Lower lobe of right lung (tissue), 2 donors: ENCODE measurements around the gene PEX5. TPM values are rescaled to one million over a fixed set of nuclear protein-coding genes. Genes with fewer than 3 reads are reported as not detected.

Experiments used
- ATAC-seq, 2 donors: fragments of 200-7000 bp; cut with Tn5 transposase; one replicate each; pipeline ENCODE4 v1.9.1; 2020 to 2022; ENCODE audit warnings: mild to moderate bottlenecking in 2 of 2, moderate library complexity in 2 of 2
- DNase-seq: peaks from one replicate; pipeline ENCODE4 v3.0.0-alpha.2; 2020
- H3K27ac ChIP-seq: fragments of 200-600 bp; one replicate; pipeline ENCODE4 v1.8.0; 2022
- H3K27me3 ChIP-seq: fragments of 200-600 bp; one replicate; pipeline ENCODE4 v1.8.0; 2022; ENCODE audit warnings: low read depth
- H3K36me3 ChIP-seq: fragments of 200-600 bp; one replicate; pipeline ENCODE4 v1.8.0; 2022; ENCODE audit warnings: mild to moderate bottlenecking
- H3K4me1 ChIP-seq: fragments of 200-600 bp; one replicate; pipeline ENCODE4 v1.8.0; 2022
- H3K4me3 ChIP-seq: fragments of 200-600 bp; one replicate; pipeline ENCODE4 v1.8.0; 2022; ENCODE audit warnings: mild to moderate bottlenecking
- H3K9me3 ChIP-seq: fragments of 200-600 bp; one replicate; pipeline ENCODE4 v1.8.0; 2022
- intact Hi-C: fragments of 100-400 bp; cut with DNase I; formaldehyde crosslinking; loops from one replicate; pipeline ENCODE4 v1.11.0; 2022
- total RNA-seq: library from RNA; stranded (reverse); fragmentation: NEBNext Ultra II Directional; extraction: Animal tissue kit (Norgen Biotek cat#: 25700); gene quantifications from one replicate; pipeline ENCODE4 v1.2.1, GENCODE V29; 2021
- TF ChIP-seq, protein P1 (sequence below): fragments of 200-600 bp; IDR thresholded peaks from one replicate; pipeline ENCODE4 v1.8.0; 2022; ENCODE audit warnings: antibody characterized with exemption, mild to moderate bottlenecking
- donor health status: DM: no; HTN: yes; CAD: no; lungs with severe emphysema.

PEX5 gene
- total RNA-seq, 1 donor from 2014 or later: 47.8 TPM

DNA sequence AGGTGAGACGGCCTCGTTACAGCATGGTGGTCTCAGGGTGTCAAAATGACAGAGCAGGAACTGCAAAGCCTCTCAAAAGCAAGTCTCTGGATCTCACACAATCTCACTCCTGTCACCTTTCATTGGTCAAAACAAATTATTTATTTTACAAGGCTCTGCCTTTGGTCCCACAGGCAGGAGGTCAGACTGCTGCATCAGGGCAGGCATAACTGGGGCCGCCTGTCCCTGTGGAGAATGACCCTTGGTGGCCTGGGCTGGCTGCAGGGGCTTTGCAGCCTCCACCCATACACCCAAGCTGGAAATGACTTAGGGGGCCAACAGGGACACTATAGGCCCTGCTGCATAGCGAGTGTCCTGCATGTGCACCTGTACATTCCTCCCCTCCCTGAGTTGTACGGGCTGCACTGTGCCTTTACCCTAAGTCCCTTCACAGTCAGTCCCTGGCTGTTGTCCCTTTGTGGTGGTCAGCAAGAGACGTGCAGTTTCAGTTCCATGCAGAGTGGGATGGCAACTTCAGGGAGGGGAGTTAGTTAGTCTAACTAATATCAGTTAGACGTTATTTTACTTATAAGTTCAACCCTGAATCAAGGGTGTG lies 28.1 kb downstream of the PEX5 start:
- Histone ChIP-seq H3K4me1 (no peaks in the 10 kb centered on the region), H3K27me3 (no peaks in the 10 kb centered on the region), H3K4me3 (no peak overlapping the region), H3K27ac (no peak overlapping the region), H3K9me3 (no peaks in the 10 kb centered on the region), H3K36me3 (no peaks in the 10 kb centered on the region)
- DNase-seq (no peak), ATAC-seq (peak in 1 of 2 donors; percentile 38)
- TF ChIP-seq, protein P1, sequence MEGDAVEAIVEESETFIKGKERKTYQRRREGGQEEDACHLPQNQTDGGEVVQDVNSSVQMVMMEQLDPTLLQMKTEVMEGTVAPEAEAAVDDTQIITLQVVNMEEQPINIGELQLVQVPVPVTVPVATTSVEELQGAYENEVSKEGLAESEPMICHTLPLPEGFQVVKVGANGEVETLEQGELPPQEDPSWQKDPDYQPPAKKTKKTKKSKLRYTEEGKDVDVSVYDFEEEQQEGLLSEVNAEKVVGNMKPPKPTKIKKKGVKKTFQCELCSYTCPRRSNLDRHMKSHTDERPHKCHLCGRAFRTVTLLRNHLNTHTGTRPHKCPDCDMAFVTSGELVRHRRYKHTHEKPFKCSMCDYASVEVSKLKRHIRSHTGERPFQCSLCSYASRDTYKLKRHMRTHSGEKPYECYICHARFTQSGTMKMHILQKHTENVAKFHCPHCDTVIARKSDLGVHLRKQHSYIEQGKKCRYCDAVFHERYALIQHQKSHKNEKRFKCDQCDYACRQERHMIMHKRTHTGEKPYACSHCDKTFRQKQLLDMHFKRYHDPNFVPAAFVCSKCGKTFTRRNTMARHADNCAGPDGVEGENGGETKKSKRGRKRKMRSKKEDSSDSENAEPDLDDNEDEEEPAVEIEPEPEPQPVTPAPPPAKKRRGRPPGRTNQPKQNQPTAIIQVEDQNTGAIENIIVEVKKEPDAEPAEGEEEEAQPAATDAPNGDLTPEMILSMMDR: no peak
- intact Hi-C loops: loop anchor here (5.0 to 10.0 kb wide), 2 partner anchors 245 to 427 kb away; no protein-coding TSS in a partner anchor

DNA sequence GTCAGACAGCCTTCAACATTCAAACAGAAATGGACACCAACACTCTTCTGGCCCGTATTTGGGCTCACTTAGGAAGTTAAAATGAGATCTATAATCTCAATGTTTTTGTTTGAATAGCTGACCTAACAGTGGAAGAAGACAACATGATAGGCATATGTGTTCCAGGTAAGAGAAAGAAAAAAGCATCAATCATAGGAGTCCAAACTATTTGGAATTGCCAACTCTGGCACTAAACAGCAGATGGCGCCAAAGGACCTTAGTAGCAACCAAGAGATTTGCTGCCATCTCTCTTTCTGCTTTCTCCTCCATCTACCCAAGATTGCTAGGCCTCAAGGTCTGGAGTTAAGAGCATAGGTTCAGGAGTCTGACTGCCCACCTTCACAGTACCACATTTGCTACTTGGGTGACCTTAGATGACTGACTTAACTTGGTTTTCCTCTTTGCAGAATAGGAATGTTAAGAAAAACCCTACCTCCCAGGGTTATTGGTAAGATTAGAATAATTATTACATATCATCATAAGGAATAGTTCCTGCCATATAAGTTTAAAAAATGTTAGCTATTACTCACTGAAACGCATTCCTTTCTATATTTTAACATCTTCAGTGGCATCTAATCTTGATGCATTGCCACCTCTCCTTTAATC lies 30.2 kb downstream of the PEX5 start:
- Histone ChIP-seq H3K4me1 (no peaks in the 10 kb centered on the region), H3K27ac (no peak overlapping the region), H3K9me3 (no peaks in the 10 kb centered on the region), H3K36me3 (no peaks in the 10 kb centered on the region), H3K4me3 (no peak overlapping the region), H3K27me3 (no peaks in the 10 kb centered on the region)
- TF ChIP-seq, protein P1: peak; percentile 86
- intact Hi-C loops: loop anchor here (5.0 to 10.0 kb wide), 2 partner anchors 243 to 425 kb away; no protein-coding TSS in a partner anchor
- DNase-seq: peak; percentile 57
- ATAC-seq: peak; percentile 69 to 72

DNA sequence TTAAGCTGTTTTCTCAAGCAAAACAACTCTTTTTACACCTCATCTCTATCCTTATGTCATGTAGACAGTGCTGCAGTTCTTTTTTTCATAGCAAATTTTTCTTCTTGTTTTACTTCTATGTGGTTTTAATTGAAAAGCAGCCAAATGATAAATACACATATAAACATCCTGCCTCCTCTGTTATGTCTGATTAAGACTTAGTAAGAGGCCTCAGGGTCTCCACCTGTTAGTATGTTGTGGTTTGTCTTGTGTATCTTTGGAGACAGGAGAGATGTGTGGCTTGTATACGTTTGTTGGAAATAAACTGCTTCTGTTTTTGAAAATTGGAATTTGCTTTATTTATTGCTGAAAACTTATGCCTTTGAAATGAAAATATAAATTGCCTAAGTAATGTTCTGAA lies 32.0 kb downstream of the PEX5 start:
- Histone ChIP-seq H3K27ac (no peak overlapping the region), H3K36me3 (no peaks in the 10 kb centered on the region), H3K4me3 (no peak overlapping the region), H3K27me3 (no peaks in the 10 kb centered on the region), H3K9me3 (no peaks in the 10 kb centered on the region), H3K4me1 (no peaks in the 10 kb centered on the region)
- no peak for ATAC-seq
- intact Hi-C loops: no loop called here
- TF ChIP-seq, protein P1: no peak
- DNase-seq: no peak

DNA sequence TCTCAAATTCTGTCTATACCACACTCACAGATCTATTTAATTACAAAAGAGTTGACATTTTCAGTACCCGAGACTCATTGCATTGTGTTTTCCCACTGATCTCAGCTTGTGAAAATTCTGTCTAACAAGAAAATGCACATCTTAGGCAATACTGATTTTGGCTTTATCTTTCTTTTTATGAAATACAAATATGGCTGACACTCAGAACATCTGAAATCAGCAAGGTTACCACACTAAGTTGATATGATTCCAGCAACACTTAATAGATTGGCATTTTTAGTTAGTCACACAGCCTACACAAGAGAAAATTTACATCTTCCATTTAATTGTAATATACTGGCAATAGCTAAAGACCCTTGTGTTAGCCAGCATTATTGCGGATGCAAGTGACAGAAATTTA lies 40.3 kb downstream of the PEX5 start:
- no peaks in the 10 kb centered on the region for H3K4me1 ChIP-seq
- ATAC-seq: no peak

DNA sequence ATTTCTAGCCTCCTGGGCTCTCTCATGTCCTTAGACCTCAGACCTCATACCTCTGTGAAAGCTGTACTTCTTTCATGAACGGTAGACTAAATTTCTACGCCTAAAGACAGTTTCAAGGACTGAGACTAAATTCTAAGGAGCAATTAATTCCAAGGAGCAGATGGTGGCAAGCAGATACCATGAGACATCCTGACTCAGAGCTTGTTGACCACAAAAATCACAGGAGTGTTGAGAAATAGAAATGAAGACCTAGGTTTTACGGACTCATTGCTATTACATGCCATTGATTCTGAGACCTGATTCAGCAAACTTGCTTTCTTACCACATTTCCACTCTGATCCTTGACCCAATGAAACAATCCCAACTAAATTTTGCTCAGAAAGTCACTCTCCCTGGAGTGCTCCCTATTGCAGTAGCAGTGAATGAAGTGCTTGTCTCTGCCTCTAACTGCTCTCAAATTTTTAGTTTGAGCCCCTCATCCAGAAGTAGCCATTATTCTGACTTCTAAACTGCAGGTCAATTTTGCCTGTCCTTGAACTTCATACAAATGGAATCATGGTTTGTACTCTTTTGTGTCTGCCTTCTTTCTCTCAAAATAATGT lies 52.0 kb downstream of the PEX5 start:
- no peak overlapping the region for H3K27ac ChIP-seq
- DNase-seq (no peak), ATAC-seq (no peak)
- H3K4me1 ChIP-seq: no peaks in the 10 kb centered on the region
- H3K36me3 ChIP-seq: no peaks in the 10 kb centered on the region
- H3K27me3 ChIP-seq: no peaks in the 10 kb centered on the region
- TF ChIP-seq, protein P1: no peak
- no peaks in the 10 kb centered on the region for H3K9me3 ChIP-seq
- no peak overlapping the region for H3K4me3 ChIP-seq
- intact Hi-C loops: no loop called here

More for the DNA sequence above, 40.3 kb downstream of the PEX5 start:
- peaks cover 5% of the 10 kb centered on the region for H3K27me3 ChIP-seq
- no peak overlapping the region for H3K4me3 ChIP-seq
- TF ChIP-seq, protein P1: no peak
- intact Hi-C loops: no loop called here
- H3K9me3 ChIP-seq: no peaks in the 10 kb centered on the region
- no peak for DNase-seq
- H3K36me3 ChIP-seq: no peaks in the 10 kb centered on the region
- H3K27ac ChIP-seq: no peak overlapping the region
